Smooth muscle cell (in vitro differentiated cells): ENCODE results near the gene TNFRSF1B. TPM values are rescaled to one million over a fixed set of nuclear protein-coding genes. Genes with fewer than 3 reads are reported as not detected.
A peak's percentile ranks its signal among the peaks of the same experiment; 100 is the strongest.

ENCODE experiments used
- DNase-seq: peaks from one replicate; lab custom pipeline; 2025; ENCODE audit not compliant: unreplicated experiment; lab: John Stamatoyannopoulos, UW
- H2AFZ ChIP-seq: fragments of 200-600 bp; sonication (generic); 2 replicates; pipeline ENCODE4 v1.6.0; 2016; ENCODE audit warnings: antibody characterized with exemption, low read depth, mild to moderate bottlenecking
- H3F3A ChIP-seq: fragments of 200-600 bp; sonication (generic); 2 replicates; pipeline ENCODE4 v1.6.0; 2017; ENCODE audit warnings: antibody characterized with exemption, low read depth
- H3K27ac ChIP-seq: fragments of 200-600 bp; sonication (generic); 2 replicates; pipeline ENCODE4 v1.5.1; 2016; ENCODE audit warnings: low read depth, mild to moderate bottlenecking
- H3K27me3 ChIP-seq: fragments of 200-600 bp; sonication (generic); 2 replicates; pipeline ENCODE4 v1.6.1; 2016; ENCODE audit warnings: low read depth, mild to moderate bottlenecking
- H3K36me3 ChIP-seq: fragments of 200-600 bp; sonication (generic); 2 replicates; pipeline ENCODE4 v1.5.1; 2016; ENCODE audit warnings: low read depth
- H3K4me1 ChIP-seq: fragments of 200-600 bp; sonication (generic); 2 replicates; pipeline ENCODE4 v1.5.1; 2016; ENCODE audit warnings: low read depth
- H3K4me2 ChIP-seq: fragments of 200-600 bp; sonication (generic); 2 replicates; pipeline ENCODE4 v1.6.0; 2016; ENCODE audit warnings: mild to moderate bottlenecking
- H3K4me3 ChIP-seq: fragments of 200-600 bp; sonication (generic); 2 replicates; pipeline ENCODE4 v1.5.1; 2016; ENCODE audit warnings: mild to moderate bottlenecking
- H3K79me2 ChIP-seq: fragments of 200-600 bp; sonication (generic); 2 replicates; pipeline ENCODE4 v1.6.0; 2016; ENCODE audit warnings: low read depth, mild to moderate bottlenecking
- H3K9ac ChIP-seq: fragments of 200-600 bp; sonication (generic); 2 replicates; pipeline ENCODE4 v1.6.0; 2016; ENCODE audit warnings: low read depth
- H3K9me3 ChIP-seq: fragments of 200-600 bp; sonication (generic); replicated peaks from 2 replicates; pipeline ENCODE4 v1.5.1; 2016; ENCODE audit warnings: low read depth
- H4K20me1 ChIP-seq: fragments of 200-600 bp; sonication (generic); 2 replicates; pipeline ENCODE4 v1.6.0; 2016; ENCODE audit warnings: low read depth
- CTCF ChIP-seq: fragments of 200-600 bp; sonication (generic); IDR thresholded peaks from 2 replicates; pipeline ENCODE4 v1.5.1; 2017; ENCODE audit warnings: borderline replicate concordance, mild to moderate bottlenecking, antibody characterized with exemption; ENCODE audit not compliant: insufficient read depth, poor library complexity, severe bottlenecking
- WGBS: methylation state at CpG from one replicate; pipeline ENCODE4 v1.1.7; 2016; ENCODE audit warnings: low lambda C conversion rate; 5-methylcytosine and 5-hydroxymethylcytosine counted together
- polyA plus RNA-seq: library from polyadenylated mRNA; unstranded; fragments of >200 nt; fragmentation: Nextera tagmentation; extraction: Ambion mirVana; gene quantifications from 2 replicates; pipeline ENCODE4 v1.2.1, GENCODE V29; 2016
- total RNA-seq: library from RNA; depleted of rRNA; stranded (reverse); fragments of >200 nt; gene quantifications from 2 replicates; pipeline ENCODE4 v1.2.3, GENCODE V29; 2014

Gene TNFRSF1B
- total and polyA plus RNA-seq, 2 experiments from 2014 or later: 9.0 to 20.3 TPM

GRCh38 chr1:12177156-12177998 lies 10.6 kb downstream of the TNFRSF1B start:
- Histone ChIP-seq H3K79me2 (peaks cover 4% of the 10 kb centered on the region), H3K27ac (peak overlapping the region; percentile 98), H3F3A (peaks cover 22% of the 10 kb centered on the region), H2AFZ (no peak overlapping the region), H3K9me3 (no peaks in the 10 kb centered on the region), H3K4me2 (peak overlapping the region; percentile 23), H3K4me3 (no peak overlapping the region), H3K4me1 (peaks cover 19% of the 10 kb centered on the region), H4K20me1 (no peaks in the 10 kb centered on the region), H3K9ac (no peak overlapping the region), H3K27me3 (no peaks in the 10 kb centered on the region), H3K36me3 (no peaks in the 10 kb centered on the region)
- WGBS: 84% methylated on average over 24 of the region's 24 CpGs
- DNase-seq: no peak
- TF ChIP-seq CTCF: no peak

DNA sequence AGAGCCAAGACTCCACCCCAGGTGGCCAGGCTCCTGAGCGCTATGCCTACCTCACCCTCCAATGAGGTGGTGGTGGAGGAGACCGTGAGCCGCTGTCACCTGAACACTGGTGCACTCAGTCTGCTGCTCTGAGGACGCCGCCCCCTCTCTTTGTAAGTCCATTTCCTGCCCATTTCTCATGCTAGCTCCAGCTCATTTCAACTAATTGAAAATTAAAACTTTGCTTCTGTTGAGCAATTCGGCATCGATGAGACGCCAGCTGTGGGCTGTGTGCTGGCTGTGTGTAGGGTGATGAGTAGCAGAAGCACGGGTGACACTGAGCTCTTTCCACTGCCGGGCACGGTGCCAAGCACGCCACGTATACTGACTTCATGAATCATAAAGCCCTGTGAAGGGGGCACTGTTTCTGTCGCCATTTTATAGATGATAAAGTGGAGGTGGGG lies 11.2 kb downstream of the TNFRSF1B start:
- no peak overlapping the region for H2AFZ ChIP-seq
- H3K27ac ChIP-seq: peak overlapping the region; percentile 98
- H3K4me3 ChIP-seq: no peak overlapping the region
- H3F3A ChIP-seq: peaks cover 22% of the 10 kb centered on the region
- peaks cover 19% of the 10 kb centered on the region for H3K4me1 ChIP-seq
- no peaks in the 10 kb centered on the region for H4K20me1 ChIP-seq
- H3K9me3 ChIP-seq: no peaks in the 10 kb centered on the region
- H3K4me2 ChIP-seq: peak overlapping the region; percentile 23
- no peaks in the 10 kb centered on the region for H3K27me3 ChIP-seq
- DNase-seq: peak; percentile 76
- peak overlapping the region; percentile 92 for H3K9ac ChIP-seq
- 34% methylated on average over 14 of the region's 14 CpGs for WGBS
- TF ChIP-seq CTCF: no peak
- H3K79me2 ChIP-seq: no peaks in the 10 kb centered on the region
- no peaks in the 10 kb centered on the region for H3K36me3 ChIP-seq

DNA sequence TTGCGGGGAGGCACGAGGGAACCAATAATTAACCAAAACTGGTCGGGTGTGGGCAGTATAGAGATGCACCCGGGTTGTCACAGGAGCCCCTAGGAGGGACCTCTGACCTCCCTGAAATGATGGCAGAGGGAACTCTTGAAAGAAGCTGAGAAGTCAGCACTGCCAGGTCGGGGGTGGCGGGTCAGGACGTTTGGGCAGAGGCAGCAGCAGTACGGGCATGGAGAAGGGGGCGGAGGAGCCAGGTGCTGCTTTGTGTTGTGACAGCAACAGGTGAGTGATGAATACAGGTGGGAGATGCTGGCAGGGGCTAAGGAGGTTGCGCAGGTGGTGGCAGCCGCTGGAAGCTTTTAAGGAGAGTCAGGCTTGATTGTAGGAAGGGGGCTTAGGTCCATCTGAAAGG lies 11.7 kb downstream of the TNFRSF1B start:
- H3K27ac ChIP-seq: peak overlapping the region; percentile 98
- no peak for DNase-seq
- WGBS: 65% methylated on average over 11 of the region's 11 CpGs
- peaks cover 22% of the 10 kb centered on the region for H3F3A ChIP-seq
- TF ChIP-seq CTCF: no peak
- H4K20me1 ChIP-seq: no peaks in the 10 kb centered on the region
- H2AFZ ChIP-seq: no peak overlapping the region
- peak overlapping the region; percentile 92 for H3K9ac ChIP-seq
- no peaks in the 10 kb centered on the region for H3K27me3 ChIP-seq
- no peaks in the 10 kb centered on the region for H3K9me3 ChIP-seq
- H3K4me2 ChIP-seq: peak overlapping the region; percentile 70
- H3K36me3 ChIP-seq: no peaks in the 10 kb centered on the region
- no peak overlapping the region for H3K4me3 ChIP-seq
- no peaks in the 10 kb centered on the region for H3K79me2 ChIP-seq
- H3K4me1 ChIP-seq: peaks cover 19% of the 10 kb centered on the region
